GM21381 (cell line): ENCODE measurements around the gene PPIA.
"Not testable (repeated sequence)": the region's sequence is repeated elsewhere in the genome, so short reads cannot be mapped to it uniquely, and the experiment has no call there.

Source experiments
- ATAC-seq: cut with Tn5 transposase; IDR thresholded peaks from one replicate; pipeline ENCODE4 v1.9.1; 2021; ENCODE audit warnings: mild to moderate bottlenecking, moderate library complexity; ENCODE audit not compliant: unreplicated experiment

The PPIA gene

GRCh38 chr7:44784364-44784763 is 12.1 kb upstream of the PPIA start:
- no peak for ATAC-seq

- ATAC-seq: not testable (repeated sequence)
Observed at GRCh38 chr7:44785218-44785617, 11.3 kb upstream of the PPIA start.

- no peak for ATAC-seq
Observed at GRCh38 chr7:44787041-44787440, 9.4 kb upstream of the PPIA start.

- ATAC-seq: no peak
Observed at GRCh38 chr7:44787762-44788161, 8.7 kb upstream of the PPIA start.

GRCh38 chr7:44789990-44790389 is 6.5 kb upstream of the PPIA start:
- ATAC-seq: no peak

GRCh38 chr7:44791278-44792219 is 4.9 kb upstream of the PPIA start:
- no peak for ATAC-seq

- ATAC-seq: no peak
Observed at GRCh38 chr7:44793919-44794318, 2.6 kb upstream of the PPIA start.

- no peak for ATAC-seq
Observed at GRCh38 chr7:44794331-44794730, 2.1 kb upstream of the PPIA start.

- ATAC-seq: peak; percentile 31
Observed at GRCh38 chr7:44796034-44796503, 412 bp upstream of the PPIA start.

- ATAC-seq: peak; percentile 36
Observed at GRCh38 chr7:44797329-44798258, 1.1 kb downstream of the PPIA start.

GRCh38 chr7:44798649-44799305 is 2.3 kb downstream of the PPIA start:
- ATAC-seq: no peak

- no peak for ATAC-seq
Observed at GRCh38 chr7:44799939-44800338, 3.5 kb downstream of the PPIA start.

GRCh38 chr7:44801890-44802289 is 5.4 kb downstream of the PPIA start:
- no peak for ATAC-seq

- ATAC-seq: no peak
Observed at GRCh38 chr7:44802418-44803025, 6.0 kb downstream of the PPIA start.

- ATAC-seq: not testable (repeated sequence)
Observed at GRCh38 chr7:44803828-44804519, 7.5 kb downstream of the PPIA start.

- no peak for ATAC-seq
Observed at GRCh38 chr7:44805950-44806349, 9.5 kb downstream of the PPIA start.

- ATAC-seq: no peak
Observed at GRCh38 chr7:44808914-44809393, 12.5 kb downstream of the PPIA start.

- no peak for ATAC-seq
Observed at GRCh38 chr7:44811093-44811492, 14.6 kb downstream of the PPIA start.

- no peak for ATAC-seq
Observed at GRCh38 chr7:44811571-44811970, 15.1 kb downstream of the PPIA start.

GRCh38 chr7:44814919-44815318 is 18.4 kb downstream of the PPIA start:
- ATAC-seq: no peak
